Measurements from ENCODE around the gene NMRK2.
"Not testable (repeated sequence)": the region's sequence is repeated elsewhere in the genome, so short reads cannot be mapped to it uniquely, and the experiment has no call there.

Gene NMRK2

GRCh38 chr19:3963458-3964255, 30.8 kb downstream of the NMRK2 start:
- in situ Hi-C loops (cut with MboI; ENCODE audit: low sequenced_read_pairs): no loop called here

- in situ Hi-C loops (cut with MboI; ENCODE audit: low sequenced_read_pairs): no loop called here
Measured at GRCh38 chr19:3964256-3965194, 31.7 kb downstream of the NMRK2 start.

GRCh38 chr19:3966051-3967017, 33.5 kb downstream of the NMRK2 start:
- in situ Hi-C loops (cut with MboI; ENCODE audit: low sequenced_read_pairs): no loop called here

GRCh38 chr19:3967983-3968382, 35.1 kb downstream of the NMRK2 start:
- in situ Hi-C loops (cut with MboI; ENCODE audit: low sequenced_read_pairs): not testable (repeated sequence)

- in situ Hi-C loops (cut with MboI; ENCODE audit: low sequenced_read_pairs): no loop called here
Measured at GRCh38 chr19:3968556-3969434, 35.9 kb downstream of the NMRK2 start.

GRCh38 chr19:3969435-3970312, 36.8 kb downstream of the NMRK2 start:
- in situ Hi-C loops (cut with MboI; ENCODE audit: low sequenced_read_pairs): no loop called here

- in situ Hi-C loops (cut with MboI; ENCODE audit: low sequenced_read_pairs): no loop called here
Measured at GRCh38 chr19:3970313-3970807, 37.5 kb downstream of the NMRK2 start.

- in situ Hi-C loops (cut with MboI; ENCODE audit: low sequenced_read_pairs): no loop called here
Measured at GRCh38 chr19:3970808-3971598, 38.1 kb downstream of the NMRK2 start, which contains the start of gene DAPK3. Gene DAPK3 (minus strand): TSS chr19:3971099. CDS start chr19:3969735, 1,364 bp downstream.

- in situ Hi-C loops (cut with MboI; ENCODE audit: low sequenced_read_pairs): no loop called here
Measured at GRCh38 chr19:3975144-3975543, 42.3 kb downstream of the NMRK2 start.

- in situ Hi-C loops (cut with MboI; ENCODE audit: low sequenced_read_pairs): no loop called here
Measured at GRCh38 chr19:3975637-3976087, 42.8 kb downstream of the NMRK2 start.

GRCh38 chr19:3976495-3977241, 43.8 kb downstream of the NMRK2 start:
- in situ Hi-C loops (cut with MboI; ENCODE audit: low sequenced_read_pairs): no loop called here

- in situ Hi-C loops (cut with MboI; ENCODE audit: low sequenced_read_pairs): no loop called here
Measured at GRCh38 chr19:3977242-3978143, 44.6 kb downstream of the NMRK2 start.

GRCh38 chr19:3978145-3978544, 45.3 kb downstream of the NMRK2 start:
- in situ Hi-C loops (cut with MboI; ENCODE audit: low sequenced_read_pairs): no loop called here

GRCh38 chr19:3979289-3979673, 46.4 kb downstream of the NMRK2 start:
- in situ Hi-C loops (cut with MboI; ENCODE audit: low sequenced_read_pairs): no loop called here

- in situ Hi-C loops (cut with MboI; ENCODE audit: low sequenced_read_pairs): no loop called here
Measured at GRCh38 chr19:3979674-3980352, 46.9 kb downstream of the NMRK2 start.

All from HL-60/S4 treated with retinoic acid at 250 ng/mL for 4 days and 3 days (cell line).